ENCODE results near the gene FHOD3.

FHOD3 gene

GRCh38 chr18:36601316-36601715 lies 303.8 kb downstream of the FHOD3 start:
- DNase-seq, result no peak

GRCh38 chr18:36602071-36602470 lies 304.6 kb downstream of the FHOD3 start:
- DNase-seq, result no peak

GRCh38 chr18:36602620-36603019 lies 305.1 kb downstream of the FHOD3 start:
- no peak for DNase-seq

GRCh38 chr18:36608107-36608506 lies 310.6 kb downstream of the FHOD3 start:
- no peak for DNase-seq

GRCh38 chr18:36610258-36610657 lies 312.7 kb downstream of the FHOD3 start:
- DNase-seq, result no peak

- DNase-seq, result no peak
These were observed 313.1 kb downstream of the FHOD3 start for GRCh38 chr18:36610661-36611060.

- DNase-seq, result no peak
These were observed 315.6 kb downstream of the FHOD3 start for GRCh38 chr18:36613069-36613468.

- DNase-seq, result no peak
These were observed 316.3 kb downstream of the FHOD3 start for GRCh38 chr18:36613810-36614209.

GRCh38 chr18:36620788-36621187 lies 323.3 kb downstream of the FHOD3 start:
- no peak for DNase-seq

GRCh38 chr18:36622610-36623009 lies 325.1 kb downstream of the FHOD3 start:
- no peak for DNase-seq

GRCh38 chr18:36623091-36623490 lies 325.6 kb downstream of the FHOD3 start:
- no peak for DNase-seq

- DNase-seq, result no peak
These were observed 326.2 kb downstream of the FHOD3 start for GRCh38 chr18:36623681-36624190.

- no peak for DNase-seq
These were observed 327.1 kb downstream of the FHOD3 start for GRCh38 chr18:36624451-36625167.

- no peak for DNase-seq
These were observed 327.9 kb downstream of the FHOD3 start for GRCh38 chr18:36625386-36625785.

- no peak for DNase-seq
These were observed 330.1 kb downstream of the FHOD3 start for GRCh38 chr18:36627637-36628036.

- no peak for DNase-seq
These were observed 331.1 kb downstream of the FHOD3 start for GRCh38 chr18:36628435-36629137.

- DNase-seq, result no peak
These were observed 331.6 kb downstream of the FHOD3 start for GRCh38 chr18:36629138-36629530.

GRCh38 chr18:36629836-36630235 lies 332.3 kb downstream of the FHOD3 start:
- DNase-seq, result no peak

- no peak for DNase-seq
These were observed 333.4 kb downstream of the FHOD3 start for GRCh38 chr18:36630917-36631316.

- no peak for DNase-seq
These were observed 336.5 kb downstream of the FHOD3 start for GRCh38 chr18:36633961-36634412.

- no peak for DNase-seq
These were observed 337.2 kb downstream of the FHOD3 start for GRCh38 chr18:36634573-36635216.

GRCh38 chr18:36635414-36636096 lies 338.0 kb downstream of the FHOD3 start:
- no peak for DNase-seq

- DNase-seq, result no peak
These were observed 338.8 kb downstream of the FHOD3 start for GRCh38 chr18:36636237-36636817.

Data from inflammatory macrophage (primary cell).